ENCODE results near the gene SPATS2L.

GRCh38 chr2:200296118-200296517, 10.4 kb upstream of the SPATS2L start:
- TF ChIP-seq BHLHE40 (IDR thresholded peaks at IDR 0.05; ENCODE audit: low read depth, low read length) (no peak), KDM1A (IDR thresholded peaks at IDR 0.05; ENCODE audit: low read depth) (no peak), MAX (IDR thresholded peaks at IDR 0.05) (no peak), CTCF (IDR thresholded peaks at IDR 0.05) (no peak), CBX8 (IDR thresholded peaks at IDR 0.05) (no peak), ESRRA (IDR thresholded peaks at IDR 0.05; ENCODE audit: borderline replicate concordance, low read length) (no peak)

Data from A549 (cell line).